SK-N-SH treated with all-trans-retinoic acid at 6 μM for 48 hours (cell line): ENCODE data around the gene ADGRG4.

Source experiments
- ATAC-seq: fragments of 200-7000 bp; cut with Tn5 transposase; 3 replicates; pipeline ENCODE4 v1.9.1; 2020; ENCODE audit warnings: mild to moderate bottlenecking, moderate library complexity
- ARNTL ChIP-seq: fragments of 450-650 bp; formaldehyde crosslinking; IDR thresholded peaks from 2 replicates; pipeline ENCODE4 v1.5.0; 2020; ENCODE audit warnings: low read depth, mild to moderate bottlenecking, moderate library complexity, borderline replicate concordance
- BACH2 ChIP-seq: fragments of 250-450 bp; sonication (Bioruptor Pico); IDR thresholded peaks from 2 replicates; pipeline ENCODE4 v1.9.0; 2021; ENCODE audit warnings: mild to moderate bottlenecking, borderline replicate concordance
- CSDC2 ChIP-seq: fragments of 250-450 bp; sonication (Bioruptor Pico); IDR thresholded peaks from 2 replicates; pipeline ENCODE4 v1.5.0; 2020; ENCODE audit warnings: mild to moderate bottlenecking, moderate library complexity
- ESRRG ChIP-seq: fragments of 250-450 bp; sonication (Bioruptor Pico); IDR thresholded peaks from 2 replicates; pipeline ENCODE4 v1.6.1; 2021; ENCODE audit warnings: mild to moderate bottlenecking
- ISL1 ChIP-seq: fragments of 250-450 bp; sonication (Bioruptor Pico); IDR thresholded peaks from 2 replicates; pipeline ENCODE4 v2.1.2; 2022; ENCODE audit warnings: mild to moderate bottlenecking, moderate library complexity
- OSR1 ChIP-seq: fragments of 250-450 bp; sonication (Bioruptor Pico); IDR thresholded peaks from 2 replicates; pipeline ENCODE4 v1.8.0; 2022; ENCODE audit warnings: moderate library complexity, mild to moderate bottlenecking, inconsistent platforms
- PPARA ChIP-seq: fragments of 250-450 bp; sonication (Bioruptor Pico); IDR thresholded peaks from 2 replicates; pipeline ENCODE4 v1.5.0; 2020; ENCODE audit warnings: mild to moderate bottlenecking, borderline replicate concordance
- RARB ChIP-seq: fragments of 250-450 bp; sonication (Bioruptor Pico); IDR thresholded peaks from 2 replicates; pipeline ENCODE4 v1.8.0; 2021; ENCODE audit warnings: mild to moderate bottlenecking, moderate library complexity
- TCF4 ChIP-seq: fragments of 250-450 bp; sonication (Bioruptor Pico); IDR thresholded peaks from 2 replicates; pipeline ENCODE4 v1.8.0; 2021; ENCODE audit warnings: mild to moderate bottlenecking, moderate library complexity, borderline replicate concordance
- TOX ChIP-seq: fragments of 250-450 bp; sonication (Bioruptor Pico); IDR thresholded peaks from 2 replicates; pipeline ENCODE4 v1.8.0; 2021; ENCODE audit warnings: mild to moderate bottlenecking, moderate library complexity, borderline replicate concordance
- ZC3H10 ChIP-seq: fragments of 250-450 bp; sonication (Bioruptor Pico); IDR thresholded peaks from 2 replicates; pipeline ENCODE4 v1.5.1; 2021; ENCODE audit warnings: mild to moderate bottlenecking, moderate library complexity
- ZFP30 ChIP-seq: fragments of 450-650 bp; formaldehyde crosslinking; IDR thresholded peaks from 2 replicates; pipeline ENCODE4 v1.5.0; 2022; ENCODE audit warnings: mild to moderate bottlenecking, moderate library complexity
- ZNF70 ChIP-seq: fragments of 450-650 bp; formaldehyde crosslinking; IDR thresholded peaks from 2 replicates; pipeline ENCODE4 v1.5.0; 2020; ENCODE audit warnings: mild to moderate bottlenecking, moderate library complexity
- ZNF8 ChIP-seq: fragments of 450-650 bp; formaldehyde crosslinking; IDR thresholded peaks from 2 replicates; pipeline ENCODE4 v1.5.0; 2020; ENCODE audit warnings: mild to moderate bottlenecking, moderate library complexity
- TF ChIP-seq, protein P1 (sequence below): fragments of 250-450 bp; sonication (Bioruptor Pico); IDR thresholded peaks from 2 replicates; pipeline ENCODE4 v1.5.0; 2020; ENCODE audit warnings: mild to moderate bottlenecking, moderate library complexity
- TF ChIP-seq, protein P2 (sequence below): fragments of 250-450 bp; sonication (Bioruptor Pico); IDR thresholded peaks from 2 replicates; pipeline ENCODE4 v1.5.1; 2020; ENCODE audit warnings: low read depth, mild to moderate bottlenecking, moderate library complexity
- TF ChIP-seq, protein P3 (sequence below): fragments of 250-450 bp; sonication (Bioruptor Pico); IDR thresholded peaks from 2 replicates; pipeline ENCODE4 v1.8.0; 2020; ENCODE audit warnings: mild to moderate bottlenecking, moderate library complexity, borderline replicate concordance
- TF ChIP-seq, protein P4 (sequence below): fragments of 250-450 bp; sonication (Bioruptor Pico); IDR thresholded peaks from 2 replicates; pipeline ENCODE4 v1.8.0; 2021; ENCODE audit warnings: low read depth, mild to moderate bottlenecking, moderate library complexity, borderline replicate concordance
- TF ChIP-seq, protein P5 (sequence below): fragments of 250-450 bp; sonication (Bioruptor Pico); IDR thresholded peaks from 2 replicates; pipeline ENCODE4 v1.5.1; 2021; ENCODE audit warnings: mild to moderate bottlenecking, moderate library complexity

Gene ADGRG4

DNA sequence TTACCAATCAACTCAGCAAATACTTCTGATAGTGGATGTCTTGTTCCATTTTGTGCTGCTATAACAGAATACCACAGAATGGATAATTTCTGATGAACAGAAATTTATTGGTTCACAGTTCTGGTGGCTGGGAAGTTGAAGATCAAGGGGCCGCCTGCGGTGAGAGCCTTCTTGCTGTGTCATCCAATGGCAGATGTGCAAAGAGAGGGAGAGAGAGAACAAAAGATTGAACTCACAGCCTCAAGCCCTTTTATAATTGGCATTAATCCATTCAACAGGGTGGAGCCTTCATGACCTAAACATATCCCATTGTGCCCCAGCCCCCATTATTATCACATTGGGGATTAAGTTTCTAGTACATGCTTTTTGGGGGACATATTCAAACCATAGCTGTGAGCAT is 86.1 kb downstream of the ADGRG4 start:
- no peak for ATAC-seq
- no peak for TF ChIP-seq ZC3H10 (CRISPR knock-in tag)
- TF ChIP-seq PPARA (CRISPR knock-in tag) = no peak
- TF ChIP-seq ESRRG (CRISPR knock-in tag) = no peak
- TF ChIP-seq ARNTL = no peak
- TF ChIP-seq, protein P1, sequence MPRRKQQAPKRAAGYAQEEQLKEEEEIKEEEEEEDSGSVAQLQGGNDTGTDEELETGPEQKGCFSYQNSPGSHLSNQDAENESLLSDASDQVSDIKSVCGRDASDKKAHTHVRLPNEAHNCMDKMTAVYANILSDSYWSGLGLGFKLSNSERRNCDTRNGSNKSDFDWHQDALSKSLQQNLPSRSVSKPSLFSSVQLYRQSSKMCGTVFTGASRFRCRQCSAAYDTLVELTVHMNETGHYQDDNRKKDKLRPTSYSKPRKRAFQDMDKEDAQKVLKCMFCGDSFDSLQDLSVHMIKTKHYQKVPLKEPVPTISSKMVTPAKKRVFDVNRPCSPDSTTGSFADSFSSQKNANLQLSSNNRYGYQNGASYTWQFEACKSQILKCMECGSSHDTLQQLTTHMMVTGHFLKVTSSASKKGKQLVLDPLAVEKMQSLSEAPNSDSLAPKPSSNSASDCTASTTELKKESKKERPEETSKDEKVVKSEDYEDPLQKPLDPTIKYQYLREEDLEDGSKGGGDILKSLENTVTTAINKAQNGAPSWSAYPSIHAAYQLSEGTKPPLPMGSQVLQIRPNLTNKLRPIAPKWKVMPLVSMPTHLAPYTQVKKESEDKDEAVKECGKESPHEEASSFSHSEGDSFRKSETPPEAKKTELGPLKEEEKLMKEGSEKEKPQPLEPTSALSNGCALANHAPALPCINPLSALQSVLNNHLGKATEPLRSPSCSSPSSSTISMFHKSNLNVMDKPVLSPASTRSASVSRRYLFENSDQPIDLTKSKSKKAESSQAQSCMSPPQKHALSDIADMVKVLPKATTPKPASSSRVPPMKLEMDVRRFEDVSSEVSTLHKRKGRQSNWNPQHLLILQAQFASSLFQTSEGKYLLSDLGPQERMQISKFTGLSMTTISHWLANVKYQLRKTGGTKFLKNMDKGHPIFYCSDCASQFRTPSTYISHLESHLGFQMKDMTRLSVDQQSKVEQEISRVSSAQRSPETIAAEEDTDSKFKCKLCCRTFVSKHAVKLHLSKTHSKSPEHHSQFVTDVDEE (CRISPR knock-in tag) = no peak
- TF ChIP-seq, protein P2, sequence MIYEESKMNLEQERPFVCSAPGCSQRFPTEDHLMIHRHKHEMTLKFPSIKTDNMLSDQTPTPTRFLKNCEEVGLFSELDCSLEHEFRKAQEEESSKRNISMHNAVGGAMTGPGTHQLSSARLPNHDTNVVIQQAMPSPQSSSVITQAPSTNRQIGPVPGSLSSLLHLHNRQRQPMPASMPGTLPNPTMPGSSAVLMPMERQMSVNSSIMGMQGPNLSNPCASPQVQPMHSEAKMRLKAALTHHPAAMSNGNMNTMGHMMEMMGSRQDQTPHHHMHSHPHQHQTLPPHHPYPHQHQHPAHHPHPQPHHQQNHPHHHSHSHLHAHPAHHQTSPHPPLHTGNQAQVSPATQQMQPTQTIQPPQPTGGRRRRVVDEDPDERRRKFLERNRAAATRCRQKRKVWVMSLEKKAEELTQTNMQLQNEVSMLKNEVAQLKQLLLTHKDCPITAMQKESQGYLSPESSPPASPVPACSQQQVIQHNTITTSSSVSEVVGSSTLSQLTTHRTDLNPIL (CRISPR knock-in tag) = no peak
- TF ChIP-seq ISL1 (CRISPR knock-in tag) = no peak
- TF ChIP-seq RARB (CRISPR knock-in tag) = no peak
- TF ChIP-seq TOX (CRISPR knock-in tag) = no peak
- no peak for TF ChIP-seq TCF4
- no peak for TF ChIP-seq ZNF8 (CRISPR knock-in tag)
- TF ChIP-seq, protein P3, sequence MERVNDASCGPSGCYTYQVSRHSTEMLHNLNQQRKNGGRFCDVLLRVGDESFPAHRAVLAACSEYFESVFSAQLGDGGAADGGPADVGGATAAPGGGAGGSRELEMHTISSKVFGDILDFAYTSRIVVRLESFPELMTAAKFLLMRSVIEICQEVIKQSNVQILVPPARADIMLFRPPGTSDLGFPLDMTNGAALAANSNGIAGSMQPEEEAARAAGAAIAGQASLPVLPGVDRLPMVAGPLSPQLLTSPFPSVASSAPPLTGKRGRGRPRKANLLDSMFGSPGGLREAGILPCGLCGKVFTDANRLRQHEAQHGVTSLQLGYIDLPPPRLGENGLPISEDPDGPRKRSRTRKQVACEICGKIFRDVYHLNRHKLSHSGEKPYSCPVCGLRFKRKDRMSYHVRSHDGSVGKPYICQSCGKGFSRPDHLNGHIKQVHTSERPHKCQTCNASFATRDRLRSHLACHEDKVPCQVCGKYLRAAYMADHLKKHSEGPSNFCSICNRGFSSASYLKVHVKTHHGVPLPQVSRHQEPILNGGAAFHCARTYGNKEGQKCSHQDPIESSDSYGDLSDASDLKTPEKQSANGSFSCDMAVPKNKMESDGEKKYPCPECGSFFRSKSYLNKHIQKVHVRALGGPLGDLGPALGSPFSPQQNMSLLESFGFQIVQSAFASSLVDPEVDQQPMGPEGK = no peak
- TF ChIP-seq, protein P4, sequence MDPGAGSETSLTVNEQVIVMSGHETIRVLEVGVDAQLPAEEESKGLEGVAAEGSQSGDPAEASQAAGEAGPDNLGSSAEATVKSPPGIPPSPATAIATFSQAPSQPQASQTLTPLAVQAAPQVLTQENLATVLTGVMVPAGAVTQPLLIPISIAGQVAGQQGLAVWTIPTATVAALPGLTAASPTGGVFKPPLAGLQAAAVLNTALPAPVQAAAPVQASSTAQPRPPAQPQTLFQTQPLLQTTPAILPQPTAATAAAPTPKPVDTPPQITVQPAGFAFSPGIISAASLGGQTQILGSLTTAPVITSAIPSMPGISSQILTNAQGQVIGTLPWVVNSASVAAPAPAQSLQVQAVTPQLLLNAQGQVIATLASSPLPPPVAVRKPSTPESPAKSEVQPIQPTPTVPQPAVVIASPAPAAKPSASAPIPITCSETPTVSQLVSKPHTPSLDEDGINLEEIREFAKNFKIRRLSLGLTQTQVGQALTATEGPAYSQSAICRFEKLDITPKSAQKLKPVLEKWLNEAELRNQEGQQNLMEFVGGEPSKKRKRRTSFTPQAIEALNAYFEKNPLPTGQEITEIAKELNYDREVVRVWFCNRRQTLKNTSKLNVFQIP (CRISPR knock-in tag) = no peak
- TF ChIP-seq, protein P5, sequence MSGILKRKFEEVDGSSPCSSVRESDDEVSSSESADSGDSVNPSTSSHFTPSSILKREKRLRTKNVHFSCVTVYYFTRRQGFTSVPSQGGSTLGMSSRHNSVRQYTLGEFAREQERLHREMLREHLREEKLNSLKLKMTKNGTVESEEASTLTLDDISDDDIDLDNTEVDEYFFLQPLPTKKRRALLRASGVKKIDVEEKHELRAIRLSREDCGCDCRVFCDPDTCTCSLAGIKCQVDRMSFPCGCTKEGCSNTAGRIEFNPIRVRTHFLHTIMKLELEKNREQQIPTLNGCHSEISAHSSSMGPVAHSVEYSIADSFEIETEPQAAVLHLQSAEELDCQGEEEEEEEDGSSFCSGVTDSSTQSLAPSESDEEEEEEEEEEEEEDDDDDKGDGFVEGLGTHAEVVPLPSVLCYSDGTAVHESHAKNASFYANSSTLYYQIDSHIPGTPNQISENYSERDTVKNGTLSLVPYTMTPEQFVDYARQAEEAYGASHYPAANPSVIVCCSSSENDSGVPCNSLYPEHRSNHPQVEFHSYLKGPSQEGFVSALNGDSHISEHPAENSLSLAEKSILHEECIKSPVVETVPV (CRISPR knock-in tag) = no peak
- no peak for TF ChIP-seq ZNF70 (CRISPR knock-in tag)
- no peak for TF ChIP-seq BACH2 (CRISPR knock-in tag)
- TF ChIP-seq ZFP30 (CRISPR knock-in tag) = no peak
- TF ChIP-seq OSR1 (CRISPR knock-in tag) = no peak

DNA sequence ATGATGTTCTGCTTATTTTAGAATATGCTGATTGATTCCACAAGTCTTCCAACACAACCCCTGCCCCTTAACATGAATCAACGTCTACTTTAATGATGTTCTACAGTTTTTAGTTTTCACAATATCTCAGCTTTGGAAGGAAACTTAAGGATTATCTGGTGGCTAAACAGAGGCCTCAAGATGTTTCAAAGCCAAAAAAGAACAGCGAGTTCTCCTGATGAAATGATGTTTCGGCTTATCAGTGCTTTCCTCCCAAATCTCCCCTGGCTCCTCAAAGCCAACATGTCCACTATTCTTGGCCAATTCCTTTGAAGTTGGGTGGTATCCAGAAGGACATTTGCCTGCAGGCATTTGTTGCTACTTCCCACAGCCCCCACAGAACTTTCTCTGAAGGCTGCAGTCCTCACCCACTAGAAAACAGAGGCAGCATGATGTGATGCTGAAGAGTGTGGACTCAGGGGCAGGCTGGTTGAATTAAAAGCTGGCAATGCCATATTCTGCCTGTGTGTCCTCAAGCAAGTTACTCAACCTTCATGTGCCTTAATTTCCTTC is 87.3 kb downstream of the ADGRG4 start:
- ATAC-seq = no peak
- no peak for TF ChIP-seq PPARA (CRISPR knock-in tag)

DNA sequence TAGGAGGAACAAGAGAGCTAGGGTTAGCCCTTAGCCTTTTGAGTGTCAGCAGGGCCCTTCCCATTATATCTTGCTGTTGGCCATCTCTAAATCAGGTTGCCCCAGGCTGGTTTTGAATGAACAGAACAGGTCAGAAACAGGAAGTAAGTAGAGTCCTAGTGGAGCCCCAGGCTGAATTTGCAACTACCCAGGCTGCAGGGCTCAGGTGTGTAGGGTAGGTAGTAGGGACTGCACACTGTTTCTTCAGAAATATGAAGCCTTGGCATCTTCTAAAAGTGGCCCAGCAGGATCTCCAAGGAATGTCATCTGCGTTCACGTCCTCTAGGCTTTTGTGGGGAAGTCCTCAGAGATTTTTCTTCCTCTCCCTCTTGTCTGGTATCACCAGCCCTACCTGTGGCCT is 90.2 kb downstream of the ADGRG4 start:
- no peak for ATAC-seq
- no peak for TF ChIP-seq CSDC2 (CRISPR knock-in tag)
- TF ChIP-seq BACH2 (CRISPR knock-in tag) = no peak
- TF ChIP-seq, protein P5 (CRISPR knock-in tag) = no peak
- TF ChIP-seq, protein P3 = no peak
- TF ChIP-seq TCF4 = no peak
